Body of pancreas (tissue), 4 donors: ENCODE results near the gene TSPO2. TPM values are rescaled to one million over a fixed set of nuclear protein-coding genes. Genes with fewer than 3 reads are reported as not detected.
A peak's percentile ranks its signal among the peaks of the same experiment; 100 is the strongest.

ENCODE experiments used
- ATAC-seq: fragments of 150-250 bp; one replicate; pipeline ENCODE4 v1.9.1; 2016
- DNase-seq, 4 donors: peaks; one replicate each; pipeline ENCODE4 v3.0.0-alpha.2; 2019
- H3K27ac ChIP-seq, 4 donors: fragments of 200-600 bp; sonication (generic); 1 replicate in 3 of 4; 2 replicates in 1 of 4; pipeline versions ENCODE4 v1.5.1 to v1.6.1; 2016 to 2019; ENCODE audit warnings: mild to moderate bottlenecking in 1 of 4, mixed read lengths in 1 of 4, moderate library complexity in 1 of 4
- H3K27me3 ChIP-seq, 2 donors: fragments of 200-600 bp; sonication (generic); one replicate each; pipeline ENCODE4 v1.6.0; 2016; ENCODE audit warnings: mild to moderate bottlenecking in 1 of 2
- H3K36me3 ChIP-seq, 2 donors: fragments of 200-600 bp; sonication (generic); replicated peaks in 1 of 2; 2 replicates each; pipeline ENCODE4 v1.5.1; 2016; ENCODE audit warnings: low read depth in 2 of 2; ENCODE audit not compliant: insufficient read depth in 1 of 2
- H3K4me1 ChIP-seq: fragments of 200-600 bp; sonication (generic); one replicate; pipeline ENCODE4 v1.6.0; 2016
- H3K4me3 ChIP-seq, 2 donors: fragments of 200-600 bp; sonication (generic); 1 replicate in 1 of 2; 2 replicates in 1 of 2; pipeline ENCODE4 v1.5.1; 2016 to 2019
- H3K9me3 ChIP-seq, 3 donors: fragments of 200-600 bp; sonication (generic); 1 replicate in 2 of 3; 2 replicates in 1 of 3; pipeline ENCODE4 v1.5.1; 2016
- POLR2A ChIP-seq, 3 donors: fragments of 450-650 bp; IDR thresholded peaks; one replicate each; pipeline ENCODE4 v1.6.1; 2016; ENCODE audit warnings: antibody characterized with exemption in 3 of 3, mild to moderate bottlenecking in 2 of 3
- WGBS, 2 donors: methylation state at CpG; one replicate each; pipeline ENCODE4 v1.1.5; 2017; 5-methylcytosine and 5-hydroxymethylcytosine counted together
- intact Hi-C: fragments of 100-400 bp; cut with DNase I; formaldehyde crosslinking; loops from one replicate; pipeline ENCODE4 v1.15.1; 2023
- total RNA-seq, 2 donors: library from RNA; depleted of rRNA; stranded (reverse); fragments of >200 nt; gene quantifications; one replicate each; pipeline ENCODE4 v1.1.0, GENCODE V29; 2016
- TF ChIP-seq, protein P1 (sequence below), 7 experiments: fragments of 450-650 bp in 4 of 7; fragments of 200-600 bp in 3 of 7; sonication (generic) in 3 of 7; IDR thresholded peaks; one replicate each; pipeline ENCODE4 v1.5.1; 2016 to 2019; ENCODE audit warnings: antibody characterized with exemption in 7 of 7

TSPO2 gene
- total RNA-seq, 2 donors from 2014 or later = not detected

DNA sequence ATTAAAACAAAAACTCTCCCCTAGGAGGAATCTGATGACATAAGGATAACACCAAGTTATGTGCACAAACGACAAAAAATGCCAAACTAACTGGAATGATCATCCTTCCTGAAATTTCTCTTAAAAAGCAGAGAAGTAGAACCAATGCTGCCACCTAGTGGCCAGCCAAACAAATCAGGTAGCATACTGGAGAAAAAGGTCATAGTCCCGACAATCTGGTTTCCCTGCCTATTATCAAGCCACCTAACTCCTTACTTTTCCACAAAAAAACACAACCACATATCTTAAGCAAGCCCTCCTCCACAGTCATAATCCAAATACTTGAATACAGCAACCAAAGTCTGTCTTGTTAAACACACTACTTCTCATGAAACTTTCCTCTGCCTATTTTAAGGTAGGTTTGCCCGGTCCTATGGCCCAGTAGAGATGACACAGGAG is 24.6 kb downstream of the TSPO2 start:
- H3K4me3 ChIP-seq = no peak overlapping the region
- H3K4me1 ChIP-seq = peaks cover 63% of the 10 kb centered on the region
- intact Hi-C loops = loop anchor here (5.0 kb wide), 1 partner anchor 35 kb away; no protein-coding TSS in a partner anchor
- DNase-seq (peak; percentile 86 to 91 (median 88)), ATAC-seq (peak; percentile 30)
- no peaks in the 10 kb centered on the region for H3K27me3 ChIP-seq
- no peaks in the 10 kb centered on the region for H3K36me3 ChIP-seq
- no peaks in the 10 kb centered on the region for H3K9me3 ChIP-seq
- WGBS, 2 donors = 26 to 28% methylated on average over 3 of the region's 3 CpGs
- TF ChIP-seq POLR2A (IDR thresholded peaks at IDR 0.05) = no peak
- TF ChIP-seq, protein P1, sequence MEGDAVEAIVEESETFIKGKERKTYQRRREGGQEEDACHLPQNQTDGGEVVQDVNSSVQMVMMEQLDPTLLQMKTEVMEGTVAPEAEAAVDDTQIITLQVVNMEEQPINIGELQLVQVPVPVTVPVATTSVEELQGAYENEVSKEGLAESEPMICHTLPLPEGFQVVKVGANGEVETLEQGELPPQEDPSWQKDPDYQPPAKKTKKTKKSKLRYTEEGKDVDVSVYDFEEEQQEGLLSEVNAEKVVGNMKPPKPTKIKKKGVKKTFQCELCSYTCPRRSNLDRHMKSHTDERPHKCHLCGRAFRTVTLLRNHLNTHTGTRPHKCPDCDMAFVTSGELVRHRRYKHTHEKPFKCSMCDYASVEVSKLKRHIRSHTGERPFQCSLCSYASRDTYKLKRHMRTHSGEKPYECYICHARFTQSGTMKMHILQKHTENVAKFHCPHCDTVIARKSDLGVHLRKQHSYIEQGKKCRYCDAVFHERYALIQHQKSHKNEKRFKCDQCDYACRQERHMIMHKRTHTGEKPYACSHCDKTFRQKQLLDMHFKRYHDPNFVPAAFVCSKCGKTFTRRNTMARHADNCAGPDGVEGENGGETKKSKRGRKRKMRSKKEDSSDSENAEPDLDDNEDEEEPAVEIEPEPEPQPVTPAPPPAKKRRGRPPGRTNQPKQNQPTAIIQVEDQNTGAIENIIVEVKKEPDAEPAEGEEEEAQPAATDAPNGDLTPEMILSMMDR (IDR thresholded peaks at IDR 0.05) = peak; percentile 45 to 94 (median 88)
- peak overlapping the region in 3 of 4 donors; percentile 72 to 85 (median 82) for H3K27ac ChIP-seq

DNA sequence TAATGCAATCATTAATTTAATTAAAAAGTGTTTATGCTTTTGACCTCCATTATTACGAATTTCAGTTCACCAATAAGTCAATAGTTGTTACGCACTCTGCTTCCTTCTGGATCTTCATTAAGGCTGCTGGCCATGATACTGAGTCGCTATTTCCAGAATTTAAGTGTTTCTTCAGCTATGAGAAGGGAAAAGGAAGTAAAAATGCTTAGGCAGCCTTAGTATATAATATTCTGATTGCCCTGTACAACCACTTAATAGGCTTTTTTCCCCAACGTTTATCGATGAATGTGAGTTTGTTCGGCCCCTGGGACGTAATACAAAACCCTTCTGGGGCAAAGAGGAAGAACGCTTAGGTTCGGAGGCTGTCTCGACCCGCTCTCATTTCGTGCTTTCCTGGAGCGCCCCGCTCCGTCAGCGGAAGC is 29.2 kb downstream of the TSPO2 start:
- DNase-seq (peak in 1 of 4 donors; percentile 84), ATAC-seq (no peak)
- WGBS, 2 donors = 0% methylated on average over 16 of the region's 16 CpGs
- Histone ChIP-seq H3K36me3 (no peaks in the 10 kb centered on the region), H3K27ac (peak overlapping the region; percentile 97 to 100 (median 100)), H3K4me3 (peak overlapping the region; percentile 23 to 26), H3K9me3 (no peaks in the 10 kb centered on the region), H3K4me1 (peaks cover 42% of the 10 kb centered on the region), H3K27me3 (no peaks in the 10 kb centered on the region)
- TF ChIP-seq POLR2A (IDR thresholded peaks at IDR 0.05) = no peak
- TF ChIP-seq, protein P1 (IDR thresholded peaks at IDR 0.05) = no peak
- intact Hi-C loops = no loop called here

DNA sequence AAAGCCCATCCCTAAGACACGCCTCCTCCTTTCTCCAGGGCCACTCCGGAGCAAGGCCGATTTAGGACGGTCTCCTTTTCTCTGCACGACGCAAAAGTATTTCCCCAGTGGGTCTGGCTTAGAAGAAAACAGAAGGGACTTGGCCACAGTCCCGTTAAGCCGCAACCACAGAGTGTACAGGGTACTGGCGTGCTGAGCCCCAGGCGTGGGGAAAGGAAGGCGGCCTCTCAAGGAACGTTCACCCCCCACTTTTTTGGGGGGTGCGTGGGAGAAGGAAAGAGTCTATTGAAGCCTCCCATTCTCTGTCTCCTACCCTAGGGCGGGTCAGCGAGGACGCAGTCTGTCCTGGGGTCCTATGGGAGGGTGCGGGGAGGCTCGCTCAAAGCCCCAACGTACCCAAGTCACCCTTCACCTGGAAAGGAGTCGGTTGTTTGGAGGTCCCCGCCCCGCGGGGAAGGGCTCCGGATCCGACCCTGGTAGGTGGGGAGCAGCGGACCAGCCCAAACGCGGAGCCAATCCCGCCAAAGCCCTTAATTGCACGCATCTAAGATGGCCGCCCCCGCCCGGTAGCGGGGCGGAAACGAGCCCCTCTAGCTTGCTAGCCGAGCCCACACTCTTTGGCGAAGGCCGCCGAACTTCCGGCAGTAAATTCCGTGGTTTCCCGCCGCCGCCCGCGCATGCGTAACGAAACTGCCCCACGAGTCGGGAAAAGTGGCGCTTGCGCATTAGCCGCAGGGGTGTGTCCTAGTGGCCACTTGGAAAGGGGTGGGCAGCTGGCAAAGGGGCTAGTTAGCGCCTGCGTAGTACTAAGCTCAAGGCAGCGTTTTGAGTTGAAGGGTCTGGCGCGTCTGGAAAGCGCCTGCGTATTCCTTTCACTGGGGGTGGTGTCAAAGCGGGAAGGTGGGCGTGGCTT is 29.9 kb downstream of the TSPO2 start, which contains the start of gene OARD1:
Gene OARD1, minus strand, starts transcription at position 434 of the 913 bp plus-strand sequence. CDS start 722 bp downstream, outside the sequence.
- peaks cover 40% of the 10 kb centered on the region for H3K4me1 ChIP-seq
- no peaks in the 10 kb centered on the region for H3K36me3 ChIP-seq
- 1% methylated on average over 30 to 63 of the region's 63 CpGs for WGBS, 2 donors
- no peaks in the 10 kb centered on the region for H3K9me3 ChIP-seq
- intact Hi-C loops = no loop called here
- H3K27ac ChIP-seq = peak within 1 kb of the TSS; percentile 97 to 100 (median 100)
- no peaks in the 10 kb centered on the region for H3K27me3 ChIP-seq
- peak; percentile 80 to 93 (median 88) for TF ChIP-seq POLR2A (IDR thresholded peaks at IDR 0.05)
- TF ChIP-seq, protein P1 (IDR thresholded peaks at IDR 0.05) = peak in 3 of 7 experiments; percentile 26 to 38 (median 32)
- peak within 1 kb of the TSS; percentile 76 to 83 for H3K4me3 ChIP-seq
- DNase-seq (peak; percentile 99), ATAC-seq (peak; percentile 80)

DNA sequence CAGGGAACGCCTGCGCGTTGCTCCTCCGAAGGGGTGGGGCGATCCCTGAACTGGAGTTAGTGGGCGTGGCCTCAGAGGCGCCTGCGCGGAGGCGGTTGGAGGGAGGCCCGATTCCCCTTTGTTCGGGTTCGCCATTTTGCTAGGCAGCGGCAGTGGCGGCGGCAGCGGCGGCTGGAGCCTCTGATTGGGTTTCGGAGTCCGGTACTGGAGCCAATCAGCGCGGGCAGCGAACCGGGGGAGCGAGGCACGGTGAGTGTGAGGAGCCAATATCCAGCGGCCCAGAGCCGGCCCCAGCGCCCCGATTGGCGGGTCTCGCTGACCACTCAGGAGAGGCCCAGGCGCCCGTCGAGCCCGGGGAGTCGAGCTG is 30.6 kb downstream of the TSPO2 start, which contains the start of gene NFYA:
Gene NFYA, plus strand, starts transcription at position 139 of the 367 bp plus-strand sequence. CDS start 6,116 bp downstream, outside the sequence.
- Histone ChIP-seq H3K27ac (peak within 1 kb of the TSS; percentile 97 to 100 (median 100)), H3K4me1 (peaks cover 45% of the 10 kb centered on the region), H3K4me3 (peak within 1 kb of the TSS; percentile 76 to 83), H3K9me3 (no peaks in the 10 kb centered on the region), H3K27me3 (no peaks in the 10 kb centered on the region), H3K36me3 (no peaks in the 10 kb centered on the region)
- ATAC-seq (peak; percentile 76), DNase-seq (peak in 2 of 4 donors; percentile 99 to 100)
- TF ChIP-seq POLR2A (IDR thresholded peaks at IDR 0.05) = no peak
- TF ChIP-seq, protein P1 (IDR thresholded peaks at IDR 0.05) = no peak
- WGBS, 2 donors = 0 to 1% methylated on average over 12 to 37 of the region's 37 CpGs
- intact Hi-C loops = no loop called here
